Stimulated activated CD8-positive, alpha-beta memory T cell treated with anti-CD3 and anti-CD28 coated beads, Interleukin-7, amount 100 ng/mL, for 1 hour (primary cell): ENCODE measurements around the gene USP48.

Experiments used
- DNase-seq, 2 donors: peaks; one replicate each; pipeline ENCODE4 v3.0.0-alpha.2; 2020; ENCODE audit warnings: low read depth in 2 of 2

Gene USP48

DNA sequence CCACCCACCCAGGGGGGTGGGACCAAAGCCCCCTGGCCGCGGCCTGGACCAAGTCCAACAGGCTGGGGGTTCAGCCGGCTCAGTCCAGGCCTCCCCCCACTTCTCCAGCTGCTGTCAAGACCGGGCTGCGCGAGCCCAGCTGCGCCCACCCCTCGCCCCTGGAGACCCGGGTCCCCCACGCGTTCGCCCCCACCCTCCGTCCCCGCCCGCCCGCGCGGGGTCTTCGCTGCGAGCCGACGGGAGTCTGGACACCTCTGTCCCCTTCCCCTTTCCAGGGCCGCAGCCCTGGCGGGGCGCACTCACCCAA is 114.0 kb downstream of the USP48 start:
- DNase-seq = no peak

DNA sequence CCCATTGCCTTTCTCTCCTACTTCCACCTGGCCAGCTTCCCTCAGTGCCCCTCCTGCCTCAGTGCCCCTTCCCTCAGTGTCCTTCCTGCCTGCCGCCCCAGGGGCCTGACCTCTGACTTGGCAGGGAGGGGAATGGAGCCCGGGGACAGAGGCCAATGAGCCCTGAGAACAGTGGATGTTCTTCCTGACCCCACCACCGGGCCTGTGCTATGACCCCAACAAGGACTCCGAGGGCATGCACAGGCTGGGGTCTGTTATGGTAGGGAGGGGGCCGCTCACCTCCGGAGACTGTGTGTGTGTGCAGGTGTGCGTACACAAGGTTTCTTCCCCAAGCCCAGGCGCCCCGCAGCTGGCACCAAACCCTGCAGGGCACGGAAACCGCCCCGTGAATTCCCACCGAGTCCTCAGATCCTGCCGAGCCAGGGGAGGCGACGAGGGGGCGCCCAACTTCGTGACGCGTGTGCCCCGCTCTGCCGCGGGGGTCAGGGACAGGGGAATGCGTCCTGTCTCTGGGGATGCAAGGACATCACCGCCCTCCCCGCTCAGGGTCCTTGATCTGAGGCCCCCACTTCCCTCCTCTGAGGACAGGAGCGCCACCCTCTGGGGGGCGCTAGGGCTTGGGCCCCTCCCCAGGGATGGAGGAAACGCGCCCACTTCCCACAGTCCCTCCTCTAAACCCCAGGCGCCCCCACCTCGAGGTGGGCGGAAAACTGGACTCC is 114.6 kb downstream of the USP48 start:
- DNase-seq = no peak

DNA sequence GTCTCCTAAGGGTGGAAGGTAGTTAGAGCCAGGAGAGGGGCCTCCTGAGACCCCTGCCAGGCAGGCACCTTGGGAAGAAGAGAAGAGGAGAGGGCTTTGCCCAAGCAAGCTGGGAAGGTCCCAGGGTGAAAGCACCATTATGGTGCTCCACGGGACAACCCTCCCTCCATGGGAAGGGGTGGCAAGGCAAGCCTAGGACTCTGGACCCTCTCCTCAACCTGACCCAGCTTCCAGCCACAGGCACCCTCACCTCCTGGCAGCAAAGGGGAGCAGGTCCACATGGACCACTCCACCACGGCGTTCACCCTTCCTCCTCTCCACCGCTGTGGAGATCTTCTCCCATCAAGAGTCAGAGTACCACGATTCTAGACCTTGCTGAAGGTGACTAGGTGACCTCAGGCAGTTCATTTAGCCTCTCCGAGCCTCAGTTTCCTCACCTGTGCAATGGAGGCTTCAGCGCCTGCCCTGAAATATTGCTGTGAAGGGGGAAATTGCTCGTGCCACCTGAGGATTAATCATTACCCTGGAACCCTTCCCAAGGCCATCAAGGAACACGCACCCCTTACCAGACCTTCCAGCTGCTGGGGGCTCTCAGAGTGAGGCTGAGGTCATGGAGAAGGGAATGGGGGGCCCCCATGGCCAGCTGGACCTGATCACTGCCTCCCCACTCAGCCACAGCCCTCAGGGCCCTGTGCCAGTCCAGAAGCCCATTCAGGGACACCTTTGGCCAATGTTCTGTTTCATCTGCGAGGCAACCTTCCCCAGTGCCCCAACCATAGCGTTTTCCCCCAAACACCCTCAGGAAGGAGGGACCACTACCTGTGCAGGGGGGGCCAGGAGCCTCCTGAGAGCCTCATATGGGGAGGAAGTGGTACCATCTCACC is 115.4 kb downstream of the USP48 start:
- no peak for DNase-seq

DNA sequence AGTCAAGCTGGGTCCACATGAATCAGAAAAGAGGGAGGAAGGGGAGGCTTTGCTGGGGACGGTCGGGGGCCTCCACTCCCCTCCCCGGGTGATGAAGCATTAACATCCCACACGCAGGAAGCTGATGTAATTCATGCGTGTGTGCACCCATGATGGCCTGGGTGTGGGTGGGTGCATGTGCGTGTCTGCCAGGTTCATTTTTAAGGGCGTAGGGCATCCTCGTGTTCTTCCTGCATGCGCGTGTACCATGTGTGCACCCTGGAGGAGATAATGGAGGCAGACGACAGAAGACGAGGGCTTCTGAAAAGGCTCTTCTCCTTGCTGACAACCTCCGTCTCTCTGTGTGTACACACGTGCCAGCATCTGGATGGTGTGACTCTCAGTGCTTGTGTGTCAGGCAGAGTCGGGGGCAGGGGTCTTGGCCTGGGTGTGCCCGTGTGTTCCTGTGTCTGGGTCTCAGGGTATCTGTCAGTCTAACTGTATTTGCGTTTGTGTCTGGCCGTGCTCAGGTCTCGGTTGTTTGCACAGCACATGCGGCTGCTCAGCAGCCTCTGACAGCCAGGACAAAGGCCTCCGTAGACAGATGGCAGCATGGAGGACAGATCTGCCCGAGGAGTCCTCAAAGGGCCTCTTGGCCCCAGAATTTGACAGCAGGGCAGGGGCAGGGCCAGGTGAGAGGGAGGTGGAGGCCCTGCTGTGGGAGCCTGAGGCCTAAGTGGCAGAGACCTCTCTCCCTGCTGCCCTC is 116.2 kb downstream of the USP48 start:
- no peak for DNase-seq

DNA sequence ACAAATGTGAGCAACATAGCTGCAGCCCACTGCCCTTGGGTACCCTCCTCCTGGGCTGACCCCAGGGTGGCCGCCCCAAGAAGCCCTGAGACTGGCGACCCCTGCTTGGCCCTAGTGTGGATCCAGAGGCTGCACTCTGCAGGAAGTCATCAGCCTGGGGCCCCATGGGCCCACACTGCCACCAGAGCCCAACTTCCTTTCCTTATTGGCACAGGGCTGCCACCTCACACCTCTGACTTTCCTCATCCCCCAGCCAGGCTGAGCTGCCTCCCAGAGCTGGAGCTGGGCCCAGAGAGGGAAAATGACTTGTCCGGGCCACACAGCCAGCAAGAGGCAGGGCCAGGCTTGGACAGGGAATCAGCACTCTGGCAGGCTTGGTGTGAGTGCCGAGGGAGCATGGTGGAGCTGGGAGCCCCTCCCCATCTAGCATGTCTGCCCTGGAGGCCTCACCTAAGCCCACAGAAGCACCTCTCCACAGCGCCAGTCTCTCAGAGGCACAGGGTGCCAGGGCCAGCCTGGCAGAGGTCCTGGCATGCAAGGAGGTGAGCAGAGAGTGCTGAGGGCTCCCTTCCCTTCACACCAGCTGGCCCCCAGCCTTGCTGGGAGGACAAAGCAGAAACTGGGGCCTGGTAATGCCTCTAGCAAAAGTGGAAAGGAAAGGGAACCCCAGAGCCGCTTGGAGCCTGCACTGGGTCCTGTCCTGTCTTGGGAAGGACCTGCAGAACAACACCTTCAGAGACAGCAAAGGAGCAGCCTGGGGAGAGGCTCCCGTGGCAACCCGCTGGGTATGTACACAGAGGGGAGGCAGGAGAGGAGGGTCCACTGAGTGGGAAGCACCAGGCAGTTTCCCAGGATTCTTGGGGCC is 117.0 kb downstream of the USP48 start:
- DNase-seq = no peak

DNA sequence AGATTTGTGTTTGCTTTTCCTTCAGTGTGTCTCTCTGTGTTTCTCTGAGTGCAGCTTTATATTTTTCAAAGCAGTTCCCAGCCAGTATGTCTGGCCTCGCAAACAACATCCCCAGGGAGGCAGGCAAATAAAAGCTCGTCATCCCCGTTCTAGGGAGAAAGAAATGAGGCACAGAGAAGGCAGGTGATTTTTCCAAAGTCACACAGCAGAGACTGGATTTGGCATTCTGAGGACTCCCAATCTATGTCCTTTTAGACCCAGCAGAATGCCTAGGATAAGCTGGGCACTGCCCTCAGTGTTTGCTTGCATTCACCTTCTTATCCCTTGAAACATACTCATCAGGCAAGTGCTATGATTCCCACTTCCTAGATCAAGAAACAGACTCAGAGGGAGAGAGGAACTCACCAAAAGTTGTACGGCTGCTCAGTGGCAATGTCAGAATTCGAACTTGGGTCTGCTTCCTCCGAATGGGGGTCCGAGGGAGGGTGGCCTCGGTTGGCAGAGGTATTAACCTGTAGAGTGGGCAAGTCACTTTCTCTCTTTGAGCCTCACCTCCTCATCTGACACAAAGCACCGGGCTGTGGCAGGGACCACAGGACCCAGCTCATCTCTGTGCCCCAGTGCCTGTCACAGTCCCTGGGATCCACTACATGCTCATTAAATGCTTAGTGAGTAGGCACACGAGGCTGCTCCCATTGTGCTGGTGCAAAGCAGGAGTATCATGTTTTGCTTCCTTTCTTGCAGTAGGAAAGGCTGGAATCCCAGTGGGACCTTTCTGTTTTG is 118.0 kb downstream of the USP48 start:
- no peak for DNase-seq

DNA sequence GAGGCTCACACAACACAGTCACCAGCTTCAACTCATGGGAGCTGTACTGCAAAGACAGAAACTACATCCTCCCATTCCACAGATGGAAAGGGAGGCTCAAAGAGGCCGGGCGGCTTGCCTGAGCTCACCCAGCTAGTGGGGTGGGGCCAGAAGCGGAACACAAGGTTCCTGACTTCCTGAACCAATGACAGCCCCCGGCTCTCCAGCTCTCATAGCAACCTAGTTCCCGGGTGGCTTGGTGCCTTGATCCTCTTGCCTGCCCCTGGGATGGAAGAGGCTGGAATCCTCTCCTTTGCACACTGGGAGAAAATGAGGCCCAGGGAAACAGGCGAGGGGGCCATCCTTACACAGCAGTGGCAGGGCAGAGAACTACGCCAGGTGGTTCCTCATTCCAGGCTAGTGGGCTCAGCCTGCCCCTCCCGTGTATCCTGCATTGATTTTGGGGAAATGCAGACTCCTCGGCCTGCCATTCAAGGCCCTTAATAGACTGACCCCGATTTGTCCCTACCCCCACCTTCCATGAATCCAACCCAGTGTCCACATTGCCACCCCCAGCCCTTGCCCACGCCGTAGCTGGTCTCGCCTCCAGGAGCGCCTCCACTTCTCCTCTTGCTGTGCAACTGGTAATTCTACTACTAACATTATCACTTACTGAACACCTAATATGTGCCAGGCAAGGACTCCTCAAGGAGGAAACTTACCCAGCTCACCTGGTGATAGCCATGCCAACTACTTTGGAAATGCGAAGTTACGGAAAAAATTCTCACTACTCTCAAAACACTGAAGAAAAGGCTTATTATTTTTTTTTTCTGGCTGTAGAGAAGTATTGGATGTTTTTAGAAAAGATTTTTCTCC is 118.8 kb downstream of the USP48 start:
- DNase-seq = no peak

DNA sequence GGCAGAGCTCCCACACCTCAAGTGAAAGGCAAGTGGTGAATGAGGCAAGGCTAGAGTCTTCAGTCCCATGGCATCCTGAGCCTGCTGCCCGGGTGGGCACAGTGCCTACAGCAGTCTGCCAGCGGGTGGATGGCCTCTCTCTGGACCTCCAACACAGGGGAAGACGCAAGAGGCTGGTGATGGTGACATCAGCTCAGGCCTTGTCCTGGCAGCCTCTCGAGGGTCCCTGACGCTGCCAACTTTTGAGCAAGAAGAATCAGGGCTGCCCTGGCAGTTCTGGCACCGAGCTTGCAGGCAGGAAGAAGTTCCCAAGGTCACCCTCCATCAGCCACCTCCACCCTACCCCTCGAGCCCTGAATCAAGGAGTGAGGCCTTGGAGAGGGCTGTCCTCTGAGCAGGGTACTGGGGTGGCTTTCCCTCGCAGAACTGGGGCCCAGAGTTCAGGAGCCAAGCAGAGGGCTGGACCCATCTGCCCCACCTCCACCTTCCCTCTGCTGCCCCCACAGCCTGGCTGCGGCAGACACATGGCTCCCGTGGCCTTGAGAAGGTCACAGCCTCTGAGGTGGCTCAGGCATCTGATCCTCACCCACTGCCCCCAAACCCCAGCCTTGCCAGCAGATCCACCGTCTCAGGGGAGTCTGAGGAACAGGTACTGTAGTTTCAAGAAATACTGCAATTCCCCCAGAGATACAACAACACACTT is 119.5 kb downstream of the USP48 start:
- no peak for DNase-seq

DNA sequence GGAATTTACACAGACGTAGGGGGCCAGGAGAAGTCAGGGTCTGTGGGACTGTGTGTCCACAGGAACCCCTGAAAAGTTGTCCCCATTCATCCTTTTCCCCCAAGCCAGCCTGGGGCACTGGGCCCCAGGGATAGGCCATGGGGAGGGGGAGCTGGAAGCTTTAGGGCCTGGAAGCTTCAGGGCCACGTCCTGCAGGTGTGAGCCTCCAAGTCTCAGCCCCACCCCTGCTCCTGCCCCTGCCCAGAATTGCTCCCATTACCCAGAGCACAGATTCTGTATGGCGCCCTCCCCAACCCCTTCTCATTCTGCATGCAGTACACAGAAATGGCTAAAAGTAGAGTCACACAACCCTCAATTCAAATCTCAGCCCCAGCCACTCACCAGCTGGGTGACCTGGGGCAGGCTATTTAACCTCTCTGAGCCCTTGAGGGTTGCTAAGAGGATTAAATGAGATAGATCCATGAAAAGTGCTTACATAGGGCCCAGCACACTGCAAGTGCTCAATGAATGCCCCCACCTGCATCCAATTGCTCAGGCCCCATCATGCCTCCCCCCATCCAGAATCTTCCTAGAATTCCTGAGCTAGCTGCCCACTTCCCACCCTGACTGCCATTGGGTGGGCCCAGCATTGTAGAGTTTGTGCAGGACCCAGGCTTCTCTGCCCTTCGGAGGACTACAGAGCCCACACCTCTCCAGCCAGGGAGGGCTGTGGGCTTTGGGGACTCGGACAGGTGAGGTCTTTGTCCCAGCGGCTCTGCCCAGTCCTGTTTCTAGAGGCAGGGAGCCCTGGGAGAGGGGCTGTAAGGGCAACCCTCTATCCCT is 120.3 kb downstream of the USP48 start:
- no peak for DNase-seq

DNA sequence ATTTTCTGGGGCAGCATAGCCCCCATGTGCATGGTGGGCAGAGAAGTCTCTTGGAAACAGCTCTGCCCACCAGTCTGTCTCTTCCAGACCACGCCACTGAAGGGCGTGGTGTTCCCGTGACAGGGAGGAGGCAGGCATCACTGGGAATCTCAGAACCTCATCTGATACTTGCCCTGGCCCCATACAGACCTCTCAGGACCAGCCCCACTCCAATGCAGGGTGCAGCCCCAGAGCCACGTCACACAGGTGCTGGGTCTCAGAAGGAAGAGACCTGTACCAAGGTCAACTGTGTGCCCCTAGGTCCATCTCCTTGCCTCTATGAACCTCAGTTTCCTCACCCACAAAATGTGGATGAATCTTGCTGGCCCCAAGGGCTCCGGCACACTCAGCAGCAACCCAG is 121.1 kb downstream of the USP48 start:
- DNase-seq = no peak

DNA sequence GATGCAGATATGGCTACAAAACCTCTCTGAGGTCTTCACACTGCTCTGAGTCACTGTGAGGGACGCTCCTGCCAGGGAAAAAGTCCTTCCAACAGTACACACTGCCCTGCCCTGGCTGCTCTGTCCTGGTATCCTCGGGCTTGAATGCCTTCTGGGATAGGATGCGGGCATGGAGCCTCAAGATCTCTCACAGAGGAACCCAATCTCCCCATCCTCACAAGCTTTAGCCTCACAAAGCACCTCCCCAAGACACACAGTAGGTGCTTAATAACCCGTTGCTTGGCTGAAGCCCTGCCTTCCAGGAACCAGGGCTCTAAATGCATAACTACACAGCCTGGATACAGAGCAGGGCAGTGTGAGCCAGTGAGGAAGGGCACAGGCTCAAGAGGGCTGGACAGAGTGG is 123.0 kb downstream of the USP48 start:
- DNase-seq = no peak

DNA sequence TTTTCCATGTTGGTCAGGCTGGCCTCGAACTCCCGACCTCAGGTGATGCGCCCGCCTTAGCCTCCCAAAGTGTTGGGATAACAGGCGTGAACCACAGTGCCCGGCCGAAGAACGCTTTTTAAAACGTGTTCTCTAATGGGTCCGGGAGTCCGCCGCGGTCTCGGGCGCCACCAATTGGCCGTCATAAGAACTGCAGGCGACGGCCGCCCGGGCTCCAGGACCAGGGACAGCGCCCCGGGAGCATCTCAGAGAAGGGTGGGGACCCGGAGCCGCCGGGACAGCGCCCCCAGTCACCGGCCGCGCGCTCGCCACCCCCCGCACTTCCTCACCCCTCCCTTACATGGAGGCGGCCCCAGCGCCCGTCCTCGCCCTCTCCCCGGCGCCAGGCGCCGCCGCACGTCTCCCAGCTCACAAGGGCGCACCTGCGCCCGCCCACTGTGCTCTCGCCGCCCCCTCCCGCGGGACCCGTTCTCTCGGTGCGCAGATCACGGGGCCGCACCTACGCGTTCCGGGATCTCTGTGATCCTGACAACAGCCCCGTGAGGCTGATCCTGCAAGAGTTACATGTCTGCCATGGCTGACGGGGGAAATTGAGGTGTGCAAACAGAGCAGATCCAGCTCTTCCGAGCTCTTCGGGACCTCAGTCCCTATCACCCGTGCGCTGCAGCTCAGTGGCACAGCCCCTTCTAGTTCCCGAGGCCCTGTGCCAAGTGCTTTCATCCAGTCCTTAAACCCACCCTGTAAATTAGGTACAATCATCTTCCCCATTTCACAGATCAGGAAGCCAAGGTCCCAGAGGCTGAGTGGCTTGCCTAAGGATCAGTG is 123.6 kb downstream of the USP48 start:
- DNase-seq = peak; percentile 59 to 61

DNA sequence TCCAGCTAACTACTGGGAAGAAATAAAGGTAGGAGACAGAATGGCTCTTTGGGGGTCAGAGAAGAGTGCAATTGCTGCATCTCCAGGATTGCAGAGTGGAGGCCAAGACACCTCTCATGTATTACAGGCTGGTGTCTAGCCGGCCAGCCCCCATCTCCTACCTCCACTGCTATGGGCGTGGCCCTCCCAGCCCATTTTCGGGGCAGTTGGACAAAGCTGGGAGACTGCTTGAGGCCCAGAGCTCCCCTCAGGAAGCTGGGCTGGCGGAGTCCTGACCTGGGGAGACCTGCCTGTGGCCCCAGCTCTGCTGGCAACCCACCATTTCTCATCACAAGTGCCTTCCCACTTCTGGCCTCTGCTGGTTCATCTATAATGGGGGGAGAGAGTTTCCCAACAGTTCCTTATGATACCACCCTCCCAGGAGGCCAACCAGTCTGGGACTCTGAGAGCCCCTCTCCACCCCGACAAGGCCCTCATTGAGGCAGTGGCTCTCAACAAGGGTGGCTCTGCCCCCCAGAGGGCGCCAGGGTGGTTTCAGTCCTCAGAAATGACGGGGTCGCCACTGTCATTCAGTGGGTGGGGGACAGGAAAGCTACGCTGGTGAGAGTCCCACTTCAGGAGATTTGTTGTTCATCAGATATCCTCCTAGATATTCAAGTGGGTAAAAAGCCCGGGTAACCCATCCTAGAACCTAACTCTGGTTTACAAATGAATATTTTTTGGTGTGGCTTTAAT is 125.3 kb downstream of the USP48 start:
- no peak for DNase-seq

DNA sequence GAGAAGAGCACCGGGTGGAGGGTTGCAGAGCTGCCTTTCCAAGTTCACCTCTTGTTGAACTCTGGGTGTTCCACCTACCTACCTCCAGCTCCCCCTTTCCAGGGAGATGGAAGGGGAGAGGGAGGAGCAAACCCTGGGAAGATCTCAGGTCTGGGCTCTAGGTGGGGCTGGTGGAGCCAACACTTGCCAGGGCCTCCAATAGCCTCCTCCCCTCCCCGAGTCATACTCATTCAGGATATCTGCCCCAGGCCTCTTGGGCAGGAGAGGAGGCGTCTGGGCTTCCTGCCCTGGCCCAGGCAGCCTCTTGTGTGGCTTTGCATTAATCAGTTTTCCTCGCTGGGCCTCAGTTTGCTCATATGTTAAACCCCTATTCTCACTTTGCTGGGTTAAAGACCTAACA is 127.2 kb downstream of the USP48 start:
- no peak for DNase-seq

DNA sequence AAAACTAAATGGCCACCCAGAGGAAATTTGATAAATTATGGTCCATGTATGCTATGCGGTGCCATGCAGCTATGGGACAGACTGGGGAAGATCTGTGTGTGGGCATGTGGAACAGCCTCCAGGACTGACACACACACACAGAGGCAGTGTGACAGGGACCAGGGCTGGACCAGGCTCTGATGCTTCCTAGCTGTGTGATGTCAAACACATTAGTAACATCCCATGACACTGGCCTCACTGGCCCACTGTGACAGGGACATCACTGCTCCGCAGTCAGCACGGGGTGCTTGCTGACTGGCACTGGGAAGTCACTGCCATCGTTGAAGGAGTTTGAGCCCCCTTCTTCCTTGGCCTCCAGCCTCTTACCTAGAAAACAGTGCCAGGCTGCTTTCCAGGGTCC is 127.7 kb downstream of the USP48 start:
- no peak for DNase-seq

DNA sequence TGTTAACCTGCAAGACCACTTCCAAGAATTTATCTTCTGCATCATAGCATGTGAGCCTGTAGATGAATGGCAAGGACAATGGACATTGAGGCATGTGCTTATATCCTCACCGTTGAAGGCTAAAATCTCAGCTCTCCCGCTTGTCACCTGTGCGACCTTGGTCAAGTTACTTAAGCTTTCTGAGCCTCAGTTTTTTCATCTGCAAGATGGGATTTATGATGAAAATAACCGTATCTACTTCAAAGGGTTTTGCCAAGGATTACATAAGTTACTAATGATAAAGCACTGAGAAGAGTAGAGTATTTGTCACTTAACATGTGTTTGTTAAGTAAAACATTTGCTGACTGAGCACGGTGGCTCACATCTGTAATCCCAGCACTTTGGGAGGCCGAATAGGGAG is 128.7 kb downstream of the USP48 start:
- DNase-seq = no peak

DNA sequence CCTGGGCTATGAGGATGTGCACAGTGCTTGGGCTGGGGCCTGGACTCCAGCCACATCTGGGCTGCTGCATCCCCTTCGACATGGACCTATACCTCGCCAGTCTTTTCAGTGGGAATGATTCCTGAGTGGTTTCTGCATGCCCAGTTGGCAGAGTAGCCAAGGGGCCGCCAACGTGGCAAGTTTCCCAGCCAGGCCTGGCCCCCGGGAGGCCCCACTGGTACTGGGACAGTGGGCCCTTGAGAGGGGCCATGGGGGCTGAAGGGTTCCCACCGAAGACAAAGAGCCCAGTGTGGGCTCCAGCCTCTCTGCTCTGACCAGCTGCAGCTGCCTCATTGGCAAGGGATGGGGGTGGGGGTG is 129.2 kb downstream of the USP48 start:
- no peak for DNase-seq
